Lung (tissue), 12 donors: ENCODE measurements around the gene FGF4. TPM values are rescaled to one million over a fixed set of nuclear protein-coding genes. Genes with fewer than 3 reads are reported as not detected.

Experiments used
- ATAC-seq: fragments of 200-7000 bp; cut with Tn5 transposase; one replicate; pipeline ENCODE4 v1.9.1; 2020; ENCODE audit warnings: moderate number of reproducible peaks; ENCODE audit not compliant: insufficient read depth, low FRiP score
- DNase-seq, 3 donors: peaks; one replicate each; pipeline ENCODE4 v3.0.0-alpha.2; 2013 to 2017
- H3K27ac ChIP-seq, 2 donors: one replicate each; pipeline ENCODE4 v1.5.1; 2013; ENCODE audit warnings: mild to moderate bottlenecking in 2 of 2, moderate library complexity in 2 of 2, control low read depth in 1 of 2, inconsistent platforms in 1 of 2, low read depth in 1 of 2, low read length in 1 of 2
- H3K27me3 ChIP-seq, 3 donors: one replicate each; pipeline ENCODE4 v1.5.1; 2013; ENCODE audit warnings: low read length in 2 of 3; ENCODE audit not compliant: control insufficient read depth in 3 of 3, insufficient read depth in 3 of 3
- H3K36me3 ChIP-seq, 4 donors: one replicate each; pipeline ENCODE4 v1.5.1; 2013; ENCODE audit warnings: low read length in 4 of 4, mild to moderate bottlenecking in 1 of 4, moderate library complexity in 1 of 4; ENCODE audit not compliant: control insufficient read depth in 4 of 4, insufficient read depth in 4 of 4
- H3K4me1 ChIP-seq, 5 donors: one replicate each; pipeline ENCODE4 v1.5.1; 2013; ENCODE audit warnings: low read length in 5 of 5, mild to moderate bottlenecking in 2 of 5, moderate library complexity in 1 of 5; ENCODE audit not compliant: control insufficient read depth in 5 of 5, insufficient read depth in 5 of 5
- H3K4me3 ChIP-seq: one replicate; pipeline ENCODE4 v1.5.1; 2013; ENCODE audit warnings: mild to moderate bottlenecking, control low read depth, moderate library complexity
- H3K9ac ChIP-seq, 2 donors: one replicate each; pipeline ENCODE4 v1.5.1; 2013; ENCODE audit warnings: low read length in 2 of 2, control low read depth in 1 of 2; ENCODE audit not compliant: insufficient read depth in 1 of 2
- H3K9me3 ChIP-seq, 4 donors: one replicate each; pipeline ENCODE4 v1.5.1; 2013; ENCODE audit warnings: low read length in 3 of 4, mild to moderate bottlenecking in 1 of 4, moderate library complexity in 1 of 4; ENCODE audit not compliant: control insufficient read depth in 4 of 4, insufficient read depth in 3 of 4
- WGBS, 2 donors: extraction: QIAGEN DNeasy Blood & Tissue Kit; methylation state at CpG; one replicate each; pipeline ENCODE4 v1.1.7; 2013; 5-methylcytosine and 5-hydroxymethylcytosine counted together
- polyA plus RNA-seq, 2 donors: library from polyadenylated mRNA; stranded (reverse); fragments of 200-250 nt; gene quantifications; one replicate each; pipeline ENCODE4 v1.2.1, GENCODE V29; 2013
- total RNA-seq, 2 donors: library from RNA; depleted of rRNA in 1 of 2; stranded (reverse); fragments of >200 nt in 1 of 2; gene quantifications; one replicate each; pipeline ENCODE4 v1.2.1, GENCODE V29; 2014 to 2021
- TF ChIP-seq, protein P1 (sequence below): IDR thresholded peaks from 2 replicates; pipeline ENCODE4 v1.5.1; 2012; ENCODE audit warnings: mild to moderate bottlenecking; ENCODE audit errors: control extremely low read depth, extremely low read depth
- donor health status: control.
- donor health status: control.
- donor health status: Bipolar disorder and iron deficiency.
- donor health status: healthy.
- donor health status: DM: yes; HTN: yes; CAD: no.

The FGF4 gene
- total and polyA plus RNA-seq, 4 donors: not detected

DNA sequence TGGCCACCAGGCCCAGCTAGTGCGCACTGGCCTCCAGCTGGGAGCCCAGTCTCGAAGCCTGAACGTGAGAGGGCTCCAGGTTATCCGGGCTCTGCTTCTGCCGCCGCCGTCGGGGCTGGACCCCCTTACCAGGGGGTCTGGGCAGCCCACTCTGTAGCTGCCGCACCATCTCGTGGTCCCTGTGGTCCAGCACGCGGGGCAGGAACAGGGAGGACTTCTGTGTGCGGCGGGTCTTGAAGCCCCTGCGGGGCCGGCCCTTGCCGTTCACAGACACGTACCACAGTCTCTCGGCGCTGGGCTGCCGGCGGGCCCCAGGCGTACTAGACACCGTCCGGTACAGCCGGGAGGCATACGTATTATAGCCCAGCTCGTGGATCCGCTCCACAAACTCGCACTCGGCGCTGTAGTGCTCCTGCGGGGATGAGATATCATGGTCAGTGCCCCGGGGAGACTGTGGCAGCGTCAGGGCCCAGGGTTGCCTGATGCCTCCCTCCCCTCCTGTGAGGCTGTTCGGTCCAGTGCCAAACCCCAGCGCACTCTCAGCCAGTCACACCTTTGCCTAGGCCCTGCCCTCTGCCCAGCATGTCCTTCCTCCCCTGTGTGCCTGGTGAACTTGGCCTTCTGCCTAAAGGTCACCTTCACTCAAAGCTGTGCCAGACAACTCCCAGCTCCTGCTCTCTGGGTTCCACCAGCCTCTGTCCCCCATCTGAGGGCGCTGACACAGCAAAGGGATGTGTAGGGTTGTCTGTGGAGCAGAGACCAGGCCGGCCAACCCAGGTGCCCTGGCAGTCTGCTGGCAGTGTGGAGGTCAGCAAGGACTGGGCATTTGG, 35.4 kb upstream of the FGF4 start:
- DNase-seq (no peak), ATAC-seq (no peak)
- Histone ChIP-seq H3K27ac (no peak overlapping the region), H3K4me3 (no peak overlapping the region), H3K9me3 (peaks cover 0 to 11% (median 0%) of the 10 kb centered on the region in 4 donors), H3K4me1 (peaks cover 0 to 2% (median 0%) of the 10 kb centered on the region in 5 donors), H3K9ac (no peak overlapping the region), H3K27me3 (peaks cover 3 to 21% (median 8%) of the 10 kb centered on the region in 3 donors), H3K36me3 (no peaks in the 10 kb centered on the region)
- TF ChIP-seq, protein P1, sequence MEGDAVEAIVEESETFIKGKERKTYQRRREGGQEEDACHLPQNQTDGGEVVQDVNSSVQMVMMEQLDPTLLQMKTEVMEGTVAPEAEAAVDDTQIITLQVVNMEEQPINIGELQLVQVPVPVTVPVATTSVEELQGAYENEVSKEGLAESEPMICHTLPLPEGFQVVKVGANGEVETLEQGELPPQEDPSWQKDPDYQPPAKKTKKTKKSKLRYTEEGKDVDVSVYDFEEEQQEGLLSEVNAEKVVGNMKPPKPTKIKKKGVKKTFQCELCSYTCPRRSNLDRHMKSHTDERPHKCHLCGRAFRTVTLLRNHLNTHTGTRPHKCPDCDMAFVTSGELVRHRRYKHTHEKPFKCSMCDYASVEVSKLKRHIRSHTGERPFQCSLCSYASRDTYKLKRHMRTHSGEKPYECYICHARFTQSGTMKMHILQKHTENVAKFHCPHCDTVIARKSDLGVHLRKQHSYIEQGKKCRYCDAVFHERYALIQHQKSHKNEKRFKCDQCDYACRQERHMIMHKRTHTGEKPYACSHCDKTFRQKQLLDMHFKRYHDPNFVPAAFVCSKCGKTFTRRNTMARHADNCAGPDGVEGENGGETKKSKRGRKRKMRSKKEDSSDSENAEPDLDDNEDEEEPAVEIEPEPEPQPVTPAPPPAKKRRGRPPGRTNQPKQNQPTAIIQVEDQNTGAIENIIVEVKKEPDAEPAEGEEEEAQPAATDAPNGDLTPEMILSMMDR: no peak
- 91 to 94% methylated on average over 39 of the region's 39 CpGs for WGBS, 2 donors

DNA sequence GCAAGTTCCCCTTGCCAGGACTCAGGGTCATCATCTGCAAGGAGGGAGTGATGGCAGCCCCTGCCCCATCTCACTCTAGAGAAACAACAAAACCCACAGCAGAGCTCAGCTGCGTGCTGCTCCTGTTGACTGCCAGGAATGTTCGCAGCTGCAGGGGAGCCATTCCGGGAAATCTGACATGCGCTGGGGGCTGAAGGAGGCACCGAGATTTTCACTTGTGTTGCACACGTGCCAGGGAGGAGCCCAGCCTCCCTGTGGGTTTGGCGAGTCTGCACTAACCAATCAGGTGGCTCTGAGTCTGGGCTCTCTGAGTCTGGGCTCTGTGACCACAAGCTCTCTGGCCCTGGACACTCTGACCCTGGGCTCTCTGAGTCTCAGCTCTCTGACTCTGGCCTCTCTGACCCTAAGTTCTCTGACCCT, 33.5 kb upstream of the FGF4 start:
- H3K27ac ChIP-seq: no peak overlapping the region
- H3K36me3 ChIP-seq: no peaks in the 10 kb centered on the region
- ATAC-seq: no peak
- peak; percentile 31 to 54 (median 31) for DNase-seq
- 14 to 28% methylated on average over 7 of the region's 7 CpGs for WGBS, 2 donors
- H3K9ac ChIP-seq: no peak overlapping the region
- H3K4me1 ChIP-seq: peaks cover 0 to 2% (median 0%) of the 10 kb centered on the region in 5 donors
- TF ChIP-seq, protein P1: no peak
- H3K27me3 ChIP-seq: peaks cover 2 to 8% (median 8%) of the 10 kb centered on the region in 3 donors
- no peak overlapping the region for H3K4me3 ChIP-seq
- peaks cover 0 to 11% (median 0%) of the 10 kb centered on the region in 4 donors for H3K9me3 ChIP-seq

DNA sequence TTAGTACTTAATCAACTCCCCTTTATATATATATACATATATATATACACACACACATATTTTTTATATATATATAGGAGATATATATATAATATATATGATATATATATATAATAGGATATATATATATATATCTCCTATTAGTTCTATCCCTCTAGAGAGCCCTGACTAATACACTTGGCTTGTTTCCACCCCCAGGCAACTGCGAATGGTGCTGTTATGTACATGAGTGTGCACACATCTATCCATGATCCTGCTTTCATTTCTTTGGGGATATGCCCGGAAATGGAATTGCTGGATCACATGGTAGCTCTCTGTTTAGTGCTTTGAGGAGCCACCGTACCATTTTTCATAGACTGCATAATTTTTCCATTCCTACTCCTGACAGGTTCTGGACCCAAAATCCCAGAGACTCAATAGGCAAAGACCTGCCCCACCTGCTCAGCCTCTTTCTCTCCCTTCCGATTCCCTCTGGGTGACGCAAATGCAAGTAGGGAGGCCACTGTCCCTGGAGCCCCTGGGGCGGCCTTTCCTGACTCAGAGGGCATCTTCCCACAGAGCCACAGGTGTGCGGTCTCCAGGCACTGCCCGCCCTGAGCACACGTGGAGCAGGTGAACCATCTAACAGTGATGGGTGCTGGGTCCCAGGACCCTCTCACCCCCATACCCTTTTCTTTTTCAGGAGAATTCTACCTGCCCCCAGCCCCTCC, 32.1 kb upstream of the FGF4 start:
- Histone ChIP-seq H3K27me3 (peaks cover 4 to 8% (median 6%) of the 10 kb centered on the region in 3 donors), H3K9ac (no peak overlapping the region), H3K4me3 (no peak overlapping the region), H3K4me1 (peaks cover 0 to 2% (median 0%) of the 10 kb centered on the region in 5 donors), H3K27ac (no peak overlapping the region), H3K36me3 (no peaks in the 10 kb centered on the region), H3K9me3 (peaks cover 0 to 8% (median 0%) of the 10 kb centered on the region in 4 donors)
- TF ChIP-seq, protein P1: no peak
- no peak for ATAC-seq
- 90 to 91% methylated on average over 9 of the region's 9 CpGs for WGBS, 2 donors
- no peak for DNase-seq
